Right cardiac atrium (tissue), 5 donors: ENCODE results near the gene IL1RL2. TPM values are rescaled to one million over a fixed set of nuclear protein-coding genes. Genes with fewer than 3 reads are reported as not detected.

ENCODE experiments used
- ATAC-seq, 2 donors: fragments of 200-7000 bp; cut with Tn5 transposase; one replicate each; pipeline versions ENCODE4 v1.8.0 to v1.9.1; 2020; ENCODE audit warnings: moderate library complexity in 2 of 2, mild to moderate bottlenecking in 1 of 2
- DNase-seq, 3 donors: peaks; one replicate each; pipeline ENCODE4 v3.0.0-alpha.2; 2020
- H3K27ac ChIP-seq: one replicate; pipeline ENCODE4 v1.5.1; 2013; ENCODE audit warnings: mild to moderate bottlenecking, low read length, control low read depth, moderate library complexity
- H3K27me3 ChIP-seq: one replicate; pipeline ENCODE4 v1.6.1; 2013; ENCODE audit not compliant: control insufficient read depth, insufficient read depth
- H3K4me1 ChIP-seq: one replicate; pipeline ENCODE4 v1.6.1; 2013; ENCODE audit warnings: low read length; ENCODE audit not compliant: control insufficient read depth, insufficient read depth
- H3K4me3 ChIP-seq: one replicate; pipeline ENCODE4 v1.5.1; 2013; ENCODE audit warnings: low read length, control low read depth
- H3K9me3 ChIP-seq: one replicate; pipeline ENCODE4 v1.6.1; 2013; ENCODE audit warnings: low read length; ENCODE audit not compliant: control insufficient read depth
- WGBS: extraction: QIAGEN DNeasy Blood & Tissue Kit; methylation state at CpG from one replicate; pipeline ENCODE4 v1.1.7; 2013; 5-methylcytosine and 5-hydroxymethylcytosine counted together
- intact Hi-C, 4 donors: fragments of 100-400 bp; cut with DNase I; formaldehyde crosslinking; loops; one replicate each; pipeline versions ENCODE4 v1.11.0 to v1.14.0; 2022 to 2023
- polyA plus RNA-seq: library from polyadenylated mRNA; stranded (reverse); fragments of 200-250 nt; gene quantifications from one replicate; pipeline ENCODE4 v1.2.3, GENCODE V29; 2013
- total RNA-seq, 4 donors: library from RNA; stranded (reverse); fragmentation: NEBNext Ultra II Directional; extraction: Animal tissue kit (Norgen Biotek cat#: 25700); gene quantifications; one replicate each; pipeline ENCODE4 v1.2.1, GENCODE V29; 2021
- donor health status: healthy with polysubstance abuse.
- donor health status: DM: no; HTN: yes; CAD: no.
- donor health status: DM: no; HTN: no; CAD: no.
- donor health status: DM: no; HTN: yes; CAD: no; lungs with severe emphysema.
- donor health status: DM: yes; HTN: yes; CAD: no.

IL1RL2 gene
- total and polyA plus RNA-seq, 5 donors, result 0.07 to 0.46 (median 0.32) TPM

GRCh38 chr2:102285368-102285767 is 98.5 kb downstream of the IL1RL2 start:
- DNase-seq, result no peak
- no peaks in the 10 kb centered on the region for H3K9me3 ChIP-seq
- WGBS, result 89% methylated on average over 2 of the region's 2 CpGs
- no peak overlapping the region for H3K27ac ChIP-seq
- H3K4me1 ChIP-seq, result peaks cover 1% of the 10 kb centered on the region
- intact Hi-C loops, result no loop called here
- H3K27me3 ChIP-seq, result no peaks in the 10 kb centered on the region
- no peak overlapping the region for H3K4me3 ChIP-seq
- ATAC-seq, result no peak

GRCh38 chr2:102286041-102286440 is 99.2 kb downstream of the IL1RL2 start:
- H3K27ac ChIP-seq, result no peak overlapping the region
- H3K9me3 ChIP-seq, result no peaks in the 10 kb centered on the region
- DNase-seq (no peak), ATAC-seq (no peak)
- no peaks in the 10 kb centered on the region for H3K27me3 ChIP-seq
- H3K4me3 ChIP-seq, result no peak overlapping the region
- intact Hi-C loops, result no loop called here
- H3K4me1 ChIP-seq, result peaks cover 1% of the 10 kb centered on the region
- WGBS, result 49% methylated on average over 3 of the region's 3 CpGs

DNA sequence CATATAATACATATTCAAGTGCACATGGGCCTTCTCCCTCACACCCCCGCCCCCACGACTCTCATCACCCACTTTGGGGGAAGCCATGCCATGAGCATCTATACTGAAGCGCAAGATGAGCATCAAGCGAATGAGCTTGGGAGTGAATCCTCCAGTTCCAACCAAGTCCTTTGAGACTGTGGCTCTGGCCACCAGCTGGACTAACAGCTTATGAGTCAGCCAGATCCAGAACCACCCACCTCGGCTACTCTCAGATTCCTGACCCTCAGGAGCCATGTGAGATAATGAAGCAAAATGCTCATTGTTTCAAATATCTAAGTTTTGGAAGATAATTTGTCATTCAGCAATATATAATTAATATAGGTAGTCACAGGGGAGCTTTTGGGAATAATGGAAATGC is 102.3 kb downstream of the IL1RL2 start:
- H3K27me3 ChIP-seq, result no peaks in the 10 kb centered on the region
- intact Hi-C loops, result no loop called here
- H3K4me3 ChIP-seq, result no peak overlapping the region
- H3K9me3 ChIP-seq, result no peaks in the 10 kb centered on the region
- WGBS, result 90% methylated on average over 5 of the region's 5 CpGs
- H3K27ac ChIP-seq, result no peak overlapping the region
- no peaks in the 10 kb centered on the region for H3K4me1 ChIP-seq
- ATAC-seq, result no peak
- no peak for DNase-seq

Other genes with a start within 250 kb of the IL1RL2 start
- 1 to 10 TPM in 3 of 4 donors, not detected in 1; 3.0 to 4.3 (median 3.9) TPM for gene IL1R2, start 195.1 kb upstream of the IL1RL2 start, total RNA-seq
- 1.9 TPM for gene IL1R2, start 195.1 kb upstream of the IL1RL2 start, polyA plus RNA-seq
- 100 to 1,000 TPM in 1 of 4 donors, 10 to 100 TPM in 3; 43.2 to 111 (median 60.7) TPM for gene IL1R1, start 44.3 kb upstream of the IL1RL2 start, total RNA-seq
- 32.2 TPM for gene IL1R1, start 44.3 kb upstream of the IL1RL2 start, polyA plus RNA-seq
- 10 to 100 TPM in 1 of 4 donors, 1 to 10 TPM in 3; 1.5 to 28.8 (median 3.9) TPM for gene IL1RL1, start 124.5 kb downstream of the IL1RL2 start, total RNA-seq
- gene IL1RL1, start 124.5 kb downstream of the IL1RL2 start, polyA plus RNA-seq, result 5.7 TPM
- gene IL18R1, start 168.8 kb downstream of the IL1RL2 start, total RNA-seq, result 1 to 10 TPM; 2.7 to 8.1 (median 4.0) TPM
- gene IL18R1, start 168.8 kb downstream of the IL1RL2 start, polyA plus RNA-seq, result 2.2 TPM
- gene IL18RAP, start 236.1 kb downstream of the IL1RL2 start, total RNA-seq, result under 1 TPM; 0.23 to 0.92 (median 0.58) TPM
- 0.18 TPM for gene IL18RAP, start 236.1 kb downstream of the IL1RL2 start, polyA plus RNA-seq